Upper lobe of right lung (tissue), 1 donor: ENCODE measurements around the gene USP34. TPM values are rescaled to one million over a fixed set of nuclear protein-coding genes. Genes with fewer than 3 reads are reported as not detected.

Source experiments
- ATAC-seq: fragments of 200-7000 bp; cut with Tn5 transposase; one replicate; pipeline ENCODE4 v1.9.1; 2020; ENCODE audit warnings: mild to moderate bottlenecking, moderate library complexity
- DNase-seq: peaks from one replicate; pipeline ENCODE4 v3.0.0-alpha.2; 2020
- H3K27ac ChIP-seq: fragments of 200-600 bp; one replicate; pipeline ENCODE4 v1.8.0; 2022
- H3K27me3 ChIP-seq: fragments of 200-600 bp; one replicate; pipeline ENCODE4 v1.8.0; 2022; ENCODE audit warnings: mild to moderate bottlenecking
- H3K36me3 ChIP-seq: fragments of 200-600 bp; one replicate; pipeline ENCODE4 v1.8.0; 2022
- H3K4me1 ChIP-seq: fragments of 200-600 bp; one replicate; pipeline ENCODE4 v1.8.0; 2022
- H3K4me3 ChIP-seq: fragments of 200-600 bp; one replicate; pipeline ENCODE4 v1.8.0; 2022; ENCODE audit warnings: mild to moderate bottlenecking
- H3K9me3 ChIP-seq: fragments of 200-600 bp; one replicate; pipeline ENCODE4 v1.8.0; 2022
- CTCF ChIP-seq: fragments of 200-600 bp; IDR thresholded peaks from one replicate; pipeline ENCODE4 v1.8.0; 2022; ENCODE audit warnings: antibody characterized with exemption
- intact Hi-C: fragments of 100-400 bp; cut with DNase I; formaldehyde crosslinking; loops from one replicate; pipeline ENCODE4 v1.11.0; 2022
- total RNA-seq: library from RNA; stranded (reverse); fragmentation: NEBNext Ultra II Directional; extraction: Animal tissue kit (Norgen Biotek cat#: 25700); gene quantifications from one replicate; pipeline ENCODE4 v1.2.1, GENCODE V29; 2021
- donor health status: DM: no; HTN: yes; CAD: no; lungs with severe emphysema.

USP34 gene
- total RNA-seq, 1 donor from 2014 or later, result 112 TPM

- intact Hi-C loops, result no loop called here
- Histone ChIP-seq H3K4me1 (no peaks in the 10 kb centered on the region), H3K27me3 (no peaks in the 10 kb centered on the region), H3K36me3 (peaks cover 48% of the 10 kb centered on the region), H3K9me3 (no peaks in the 10 kb centered on the region), H3K4me3 (no peak overlapping the region), H3K27ac (no peak overlapping the region)
- no peak for TF ChIP-seq CTCF
- no peak for ATAC-seq
- DNase-seq, result no peak
Observed at GRCh38 chr2:61335187-61335586, 135.7 kb downstream of the USP34 start.

GRCh38 chr2:61334466-61334865, 136.4 kb downstream of the USP34 start:
- Histone ChIP-seq H3K4me1 (no peaks in the 10 kb centered on the region), H3K9me3 (no peaks in the 10 kb centered on the region), H3K36me3 (peaks cover 55% of the 10 kb centered on the region), H3K27ac (no peak overlapping the region), H3K27me3 (no peaks in the 10 kb centered on the region), H3K4me3 (no peak overlapping the region)
- DNase-seq, result no peak
- intact Hi-C loops, result no loop called here
- ATAC-seq, result no peak
- no peak for TF ChIP-seq CTCF

GRCh38 chr2:61328707-61329251, 142.1 kb downstream of the USP34 start:
- Histone ChIP-seq H3K27ac (no peak overlapping the region), H3K9me3 (no peaks in the 10 kb centered on the region), H3K36me3 (peaks cover 60% of the 10 kb centered on the region), H3K4me1 (no peaks in the 10 kb centered on the region), H3K4me3 (no peak overlapping the region), H3K27me3 (no peaks in the 10 kb centered on the region)
- ATAC-seq (peak; percentile 43), DNase-seq (peak; percentile 69)
- intact Hi-C loops, result no loop called here
- no peak for TF ChIP-seq CTCF

- intact Hi-C loops, result no loop called here
- no peak for TF ChIP-seq CTCF
- peaks cover 59% of the 10 kb centered on the region for H3K36me3 ChIP-seq
- no peaks in the 10 kb centered on the region for H3K27me3 ChIP-seq
- no peaks in the 10 kb centered on the region for H3K9me3 ChIP-seq
- no peak overlapping the region for H3K4me3 ChIP-seq
- no peak overlapping the region for H3K27ac ChIP-seq
- DNase-seq (no peak), ATAC-seq (no peak)
- no peaks in the 10 kb centered on the region for H3K4me1 ChIP-seq
Observed at GRCh38 chr2:61327173-61327572, 143.7 kb downstream of the USP34 start.

GRCh38 chr2:61326423-61326822, 144.5 kb downstream of the USP34 start:
- Histone ChIP-seq H3K27ac (no peak overlapping the region), H3K36me3 (peaks cover 59% of the 10 kb centered on the region), H3K27me3 (no peaks in the 10 kb centered on the region), H3K4me1 (no peaks in the 10 kb centered on the region), H3K4me3 (no peak overlapping the region), H3K9me3 (no peaks in the 10 kb centered on the region)
- no peak for DNase-seq
- no peak for TF ChIP-seq CTCF
- intact Hi-C loops, result no loop called here
- ATAC-seq, result peak; percentile 78

GRCh38 chr2:61320181-61320580, 150.7 kb downstream of the USP34 start:
- H3K27me3 ChIP-seq, result no peaks in the 10 kb centered on the region
- H3K4me3 ChIP-seq, result no peak overlapping the region
- H3K27ac ChIP-seq, result no peak overlapping the region
- H3K4me1 ChIP-seq, result no peaks in the 10 kb centered on the region
- H3K36me3 ChIP-seq, result peaks cover 85% of the 10 kb centered on the region
- no peak for ATAC-seq
- TF ChIP-seq CTCF, result no peak
- intact Hi-C loops, result no loop called here
- no peak for DNase-seq
- H3K9me3 ChIP-seq, result no peaks in the 10 kb centered on the region
